SKM-1 treated with dmso at 0.1 percent for 144 hours (cell line): ENCODE data around the gene ENTREP3.
"Not testable (repeated sequence)": the region's sequence is repeated elsewhere in the genome, so short reads cannot be mapped to it uniquely, and the experiment has no call there.

Experiments
- DNase-seq: peaks from one replicate; lab custom pipeline; 2025; ENCODE audit not compliant: unreplicated experiment; lab: John Stamatoyannopoulos, UW

Gene ENTREP3

GRCh38 chr1:155251566-155251965, 3.7 kb downstream of the ENTREP3 start:
- no peak for DNase-seq

- peak; percentile 98 for DNase-seq
Observed at GRCh38 chr1:155250633-155251449, 4.4 kb downstream of the ENTREP3 start.

GRCh38 chr1:155250246-155250632, 5.0 kb downstream of the ENTREP3 start:
- DNase-seq = no peak

GRCh38 chr1:155247667-155248553, 7.4 kb downstream of the ENTREP3 start:
- no peak for DNase-seq

- not testable (repeated sequence) for DNase-seq
Observed at GRCh38 chr1:155246796-155247195, 8.5 kb downstream of the ENTREP3 start.

- no peak for DNase-seq
Observed at GRCh38 chr1:155245163-155245524, 10.1 kb downstream of the ENTREP3 start.

- peak; percentile 99 for DNase-seq
Observed at GRCh38 chr1:155244368-155245162, 10.7 kb downstream of the ENTREP3 start.

- DNase-seq = no peak
Observed at GRCh38 chr1:155242805-155243358, 12.4 kb downstream of the ENTREP3 start.

- DNase-seq = peak; percentile 94
Observed at GRCh38 chr1:155241841-155242264, 13.4 kb downstream of the ENTREP3 start.

- DNase-seq = peak; percentile 92
Observed at GRCh38 chr1:155241069-155241679, 14.1 kb downstream of the ENTREP3 start.

GRCh38 chr1:155236451-155236850, 18.8 kb downstream of the ENTREP3 start:
- no peak for DNase-seq

GRCh38 chr1:155235375-155235774, 19.9 kb downstream of the ENTREP3 start:
- DNase-seq = not testable (repeated sequence)

- not testable (repeated sequence) for DNase-seq
Observed at GRCh38 chr1:155233502-155233901, 21.8 kb downstream of the ENTREP3 start.

- not testable (repeated sequence) for DNase-seq
Observed at GRCh38 chr1:155232001-155232978, 23.0 kb downstream of the ENTREP3 start.

- not testable (repeated sequence) for DNase-seq
Observed at GRCh38 chr1:155231302-155231701, 24.0 kb downstream of the ENTREP3 start.

GRCh38 chr1:155228096-155228427, 27.2 kb downstream of the ENTREP3 start:
- no peak for DNase-seq

GRCh38 chr1:155227261-155228095, 27.8 kb downstream of the ENTREP3 start:
- DNase-seq = peak; percentile 100

GRCh38 chr1:155226910-155227260, 28.4 kb downstream of the ENTREP3 start:
- peak; percentile 72 for DNase-seq
